ENCODE data around the gene GSTM3. TPM values are rescaled to one million over a fixed set of nuclear protein-coding genes. Genes with fewer than 3 reads are reported as not detected.

Gene GSTM3
- total RNA-seq, 4 donors from 2014 or later: 68.7 to 213 (median 137) TPM

GRCh38 chr1:109773203-109773899 lies 32.5 kb upstream of the GSTM3 start:
- intact Hi-C loops (cut with DNase I; ENCODE audit: low total_unique reads): loop anchor here (5.0 kb wide), 2 partner anchors 131 to 226 kb away; partner anchors contain the start of gene GNAI3
- DNase-seq (ENCODE audit: low spot score in 2 of 2): peak; percentile 86 to 96
- no peak for TF ChIP-seq POLR2A (IDR thresholded peaks at IDR 0.05)
- peak in 1 of 3 donors; percentile 74 for TF ChIP-seq CTCF (IDR thresholded peaks at IDR 0.05)
- 38 to 43% methylated on average over 14 to 16 of the region's 17 CpGs for WGBS, 2 donors
- no peak overlapping the region for H3K4me3 ChIP-seq (ENCODE audit: low read depth, poor library complexity, severe bottlenecking)

GRCh38 chr1:109772658-109773202 lies 31.9 kb upstream of the GSTM3 start:
- 93 to 100% methylated on average over 3 to 6 of the region's 6 CpGs for WGBS, 2 donors
- intact Hi-C loops (cut with DNase I; ENCODE audit: low total_unique reads): loop anchor here (5.0 kb wide), 2 partner anchors 130 to 225 kb away; partner anchors contain the start of gene GNAI3
- no peak for TF ChIP-seq CTCF (IDR thresholded peaks at IDR 0.05)
- TF ChIP-seq POLR2A (IDR thresholded peaks at IDR 0.05): no peak
- no peak overlapping the region for H3K4me3 ChIP-seq (ENCODE audit: low read depth, poor library complexity, severe bottlenecking)
- no peak for DNase-seq (ENCODE audit: low spot score in 2 of 2)

GRCh38 chr1:109771712-109772657 lies 31.1 kb upstream of the GSTM3 start:
- no peak for TF ChIP-seq POLR2A (IDR thresholded peaks at IDR 0.05)
- no peak for TF ChIP-seq CTCF (IDR thresholded peaks at IDR 0.05)
- intact Hi-C loops (cut with DNase I; ENCODE audit: low total_unique reads): loop anchor here (5.0 kb wide), 2 partner anchors 130 to 225 kb away; partner anchors contain the start of gene GNAI3
- WGBS, 2 donors: 70 to 80% methylated on average over 10 of the region's 10 CpGs
- no peak overlapping the region for H3K4me3 ChIP-seq (ENCODE audit: low read depth, poor library complexity, severe bottlenecking)
- no peak for DNase-seq (ENCODE audit: low spot score in 2 of 2)

- TF ChIP-seq CTCF (IDR thresholded peaks at IDR 0.05) (no peak), POLR2A (IDR thresholded peaks at IDR 0.05) (no peak)
- intact Hi-C loops (cut with DNase I; ENCODE audit: low total_unique reads): loop anchor here (5.0 kb wide), 2 partner anchors 128 to 223 kb away; partner anchors contain the start of gene GNAI3
- H3K4me3 ChIP-seq (ENCODE audit: low read depth, poor library complexity, severe bottlenecking): no peak overlapping the region
- WGBS, 2 donors: 77 to 82% methylated on average over 11 of the region's 11 CpGs
- DNase-seq (ENCODE audit: low spot score in 2 of 2): no peak
These were observed 29.7 kb upstream of the GSTM3 start for GRCh38 chr1:109770331-109771095.

All from lower leg skin (tissue), 4 donors.